ACHN (cell line): Measurements from ENCODE around the gene CERS6.

Experiments
- DNase-seq: peaks from one replicate; pipeline ENCODE4 v3.0.0-alpha.2; 2015
- in situ Hi-C: cut with HindIII; loops from 2 replicates; pipeline ENCODE4 v1.10.0; 2017; ENCODE audit warnings: low sequenced_read_pairs, low pct_ligation_motif_present, low pct_unique_long_range_greater_than_20kb

The CERS6 gene

GRCh38 chr2:168461942-168462331, 5.9 kb downstream of the CERS6 start:
- DNase-seq: no peak
- in situ Hi-C loops: no loop called here

GRCh38 chr2:168462543-168463045, 6.5 kb downstream of the CERS6 start:
- DNase-seq: no peak
- in situ Hi-C loops: no loop called here

- in situ Hi-C loops: no loop called here
- DNase-seq: no peak
These were observed 9.5 kb downstream of the CERS6 start for GRCh38 chr2:168465594-168465993.

GRCh38 chr2:168466190-168466737, 10.2 kb downstream of the CERS6 start:
- in situ Hi-C loops: no loop called here
- no peak for DNase-seq

GRCh38 chr2:168466834-168467565, 10.9 kb downstream of the CERS6 start:
- peak; percentile 7 for DNase-seq
- in situ Hi-C loops: no loop called here

DNA sequence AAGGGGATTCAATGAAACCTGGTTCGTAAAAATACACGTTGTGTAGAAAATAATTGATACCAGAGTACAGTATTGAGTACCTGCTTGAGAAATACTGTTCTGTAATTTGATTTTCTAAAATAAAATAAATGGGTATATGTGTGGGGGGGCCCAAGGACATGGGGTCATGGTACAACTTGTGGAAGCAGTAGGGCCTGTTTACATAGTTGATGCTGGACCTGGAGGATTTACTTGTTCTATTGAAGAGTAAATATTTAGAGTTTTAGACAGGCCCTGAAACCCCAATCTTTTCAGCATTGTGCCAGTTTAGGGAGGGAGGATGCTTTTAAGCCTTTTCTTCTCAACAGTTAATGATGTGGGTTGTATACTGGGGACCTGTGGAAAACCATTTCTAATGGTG, 11.7 kb downstream of the CERS6 start:
- in situ Hi-C loops: no loop called here
- DNase-seq: no peak

DNA sequence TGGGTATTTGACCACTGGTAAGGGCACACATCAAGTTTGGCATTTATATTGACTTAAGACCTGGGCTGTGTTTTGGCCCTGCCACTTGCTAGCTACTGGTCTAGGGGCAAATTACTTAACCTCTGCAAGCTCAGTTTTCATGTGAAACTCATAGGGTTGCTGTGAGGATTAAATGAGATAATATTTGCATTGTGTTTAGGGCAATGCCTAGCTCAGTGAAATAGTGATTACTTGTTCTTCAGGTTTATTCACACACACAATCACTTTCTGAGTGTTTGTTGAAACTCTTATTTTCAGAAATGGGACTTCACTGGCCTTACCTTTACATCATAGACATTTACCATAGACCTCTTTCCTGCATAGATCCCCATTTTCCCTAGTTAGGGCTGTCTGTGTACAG, 12.3 kb downstream of the CERS6 start:
- no peak for DNase-seq
- in situ Hi-C loops: no loop called here

GRCh38 chr2:168469281-168469988, 13.4 kb downstream of the CERS6 start:
- no peak for DNase-seq
- in situ Hi-C loops: no loop called here

DNA sequence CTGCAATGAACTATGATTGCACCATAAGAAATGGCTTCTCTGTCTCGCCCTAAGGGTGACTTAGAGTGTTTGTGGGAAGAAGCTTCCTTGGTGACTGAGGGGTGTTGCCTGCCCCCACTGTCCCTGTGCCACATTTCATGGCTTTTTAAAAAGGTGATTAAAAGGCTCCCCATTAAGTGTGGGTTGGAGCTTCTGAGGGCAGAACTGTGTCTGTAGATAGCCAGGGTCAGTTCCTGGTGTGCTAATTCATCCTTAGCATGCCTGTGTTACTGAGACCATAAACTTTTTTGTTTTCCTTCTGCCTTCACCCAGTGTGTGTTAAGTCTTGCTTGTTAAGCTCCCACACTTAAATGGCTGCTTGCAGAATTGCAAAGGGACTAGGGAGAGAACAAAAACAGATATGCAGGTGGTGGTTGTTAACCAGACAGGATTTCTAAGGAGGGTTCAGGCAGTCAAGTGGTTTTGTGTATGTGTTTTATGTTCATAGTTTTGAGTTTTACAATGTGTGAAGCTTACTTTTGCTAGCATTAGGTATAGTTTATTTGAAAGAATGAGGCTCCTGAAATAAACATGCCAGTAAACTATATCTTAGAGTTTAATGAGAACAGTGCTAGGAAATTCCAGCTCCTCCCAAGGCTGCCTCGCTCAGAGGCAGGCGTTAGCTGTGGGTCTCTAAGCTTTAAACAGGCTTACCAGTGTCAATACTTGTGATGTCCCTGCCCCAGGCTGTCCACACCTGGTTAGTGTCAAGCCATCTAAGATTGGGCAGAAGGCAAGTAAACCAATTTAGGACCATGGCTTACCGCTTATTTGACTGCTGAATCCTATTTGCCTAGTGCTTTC, 14.5 kb downstream of the CERS6 start:
- DNase-seq: no peak
- in situ Hi-C loops: no loop called here

DNA sequence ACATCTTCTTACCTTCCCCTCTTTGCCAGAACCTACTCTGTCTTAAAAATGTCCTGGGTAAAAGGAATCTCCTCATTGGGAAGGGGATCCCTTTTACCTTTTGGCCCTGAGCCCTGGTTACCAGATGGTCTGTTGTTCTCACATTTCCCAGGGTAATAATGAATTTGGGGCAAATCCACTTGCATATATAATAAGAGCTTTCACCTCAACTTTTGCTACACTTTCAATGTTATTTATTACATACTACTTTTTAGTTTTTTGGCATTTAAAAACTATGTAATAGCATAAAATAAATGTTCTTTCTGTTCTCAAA, 15.0 kb downstream of the CERS6 start:
- in situ Hi-C loops: no loop called here
- DNase-seq: no peak

GRCh38 chr2:168475636-168476035, 19.6 kb downstream of the CERS6 start:
- DNase-seq: no peak
- in situ Hi-C loops: no loop called here

- DNase-seq: no peak
- in situ Hi-C loops: no loop called here
These were observed 22.1 kb downstream of the CERS6 start for GRCh38 chr2:168478206-168478605.

DNA sequence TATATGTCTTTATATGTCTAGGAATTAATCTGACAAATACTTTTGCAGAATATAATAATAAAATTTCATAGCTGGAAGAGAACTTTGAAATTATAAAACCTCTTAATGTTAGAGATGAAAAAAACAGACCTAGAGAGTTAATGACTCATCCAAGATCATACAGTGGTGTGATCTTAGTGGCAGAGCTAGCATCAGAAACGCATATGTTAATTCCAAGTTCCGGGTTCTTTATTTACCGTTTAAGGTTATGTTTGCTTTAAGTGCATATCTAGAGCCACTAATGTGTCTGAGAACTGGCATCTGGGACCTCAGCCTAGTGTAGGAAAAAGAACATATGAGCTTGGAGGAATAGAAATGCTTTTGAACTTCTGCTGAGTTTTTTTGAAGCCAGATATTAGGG, 24.3 kb downstream of the CERS6 start:
- in situ Hi-C loops: no loop called here
- no peak for DNase-seq

- DNase-seq: no peak
- in situ Hi-C loops: no loop called here
These were observed 24.9 kb downstream of the CERS6 start for GRCh38 chr2:168480825-168481585.

- DNase-seq: no peak
- in situ Hi-C loops: no loop called here
These were observed 26.2 kb downstream of the CERS6 start for GRCh38 chr2:168482269-168482668.

DNA sequence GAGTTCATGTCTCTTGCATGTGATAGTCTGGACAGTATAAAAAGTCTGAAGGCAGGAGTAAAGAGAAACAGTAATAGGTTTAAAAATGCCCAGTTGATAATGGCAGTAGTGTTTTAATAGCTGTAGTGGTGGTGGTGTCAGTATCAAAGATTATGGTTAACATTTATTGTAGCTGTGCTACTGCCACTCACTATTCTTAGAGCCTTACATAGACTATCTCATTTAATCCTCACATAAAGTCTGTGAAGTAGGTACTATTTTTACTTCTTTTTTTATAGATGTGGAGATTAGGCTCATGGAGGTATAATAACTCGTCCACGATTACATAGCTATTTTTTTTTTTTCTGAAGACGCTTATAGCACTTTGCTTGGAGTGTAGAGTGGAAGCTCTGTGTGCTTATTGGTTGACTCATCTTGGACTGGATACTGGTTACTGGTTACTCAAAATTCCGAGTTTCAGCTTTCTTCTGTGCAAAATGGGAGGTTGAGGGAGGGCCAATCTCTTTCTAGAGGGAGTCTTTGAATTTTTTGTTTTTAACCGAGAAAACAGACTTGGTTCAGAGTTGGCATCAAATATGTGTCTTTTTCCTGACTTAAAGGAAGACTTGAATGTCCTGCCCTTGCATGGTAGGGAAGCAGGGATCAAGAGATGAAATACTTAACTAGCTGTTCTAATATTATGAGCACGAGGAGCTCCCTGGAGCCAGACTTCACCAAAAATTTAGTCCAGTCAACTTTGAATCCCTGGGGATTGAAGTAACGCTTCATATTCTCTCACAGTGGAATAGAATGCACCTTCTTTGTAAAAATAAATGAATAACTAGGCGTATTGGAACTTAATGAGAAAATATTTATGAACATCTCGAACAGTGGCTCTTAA, 27.1 kb downstream of the CERS6 start:
- in situ Hi-C loops: no loop called here
- no peak for DNase-seq

GRCh38 chr2:168486477-168486876, 30.4 kb downstream of the CERS6 start:
- in situ Hi-C loops: no loop called here
- no peak for DNase-seq
